Measurements from ENCODE around the gene USP49.

USP49 gene

GRCh38 chr6:41874741-41875140, 20.4 kb downstream of the USP49 start:
- TF ChIP-seq CTCF (IDR thresholded peaks at IDR 0.05; ENCODE audit: low read depth, low read length) (no peak), MAX (IDR thresholded peaks at IDR 0.05; ENCODE audit: low read depth, low read length) (no peak), POLR2A (IDR thresholded peaks at IDR 0.05; ENCODE audit: extremely low read depth, insufficient read length) (no peak), MYC (IDR thresholded peaks at IDR 0.05; ENCODE audit: low read depth, low read length) (no peak)
- no peak overlapping the region for H3K4me3 ChIP-seq (ENCODE audit: low read depth, low read length)
- peak; percentile 33 for DNase-seq (ENCODE audit: low read depth)

- DNase-seq (ENCODE audit: low read depth): no peak
- H3K4me3 ChIP-seq (ENCODE audit: low read depth, low read length): no peak overlapping the region
- TF ChIP-seq POLR2A (IDR thresholded peaks at IDR 0.05; ENCODE audit: extremely low read depth, insufficient read length) (no peak), MAX (IDR thresholded peaks at IDR 0.05; ENCODE audit: low read depth, low read length) (no peak), MYC (IDR thresholded peaks at IDR 0.05; ENCODE audit: low read depth, low read length) (no peak), CTCF (IDR thresholded peaks at IDR 0.05; ENCODE audit: low read depth, low read length) (no peak)
Observed at GRCh38 chr6:41872147-41872546, 23.0 kb downstream of the USP49 start.

- TF ChIP-seq CTCF (IDR thresholded peaks at IDR 0.05; ENCODE audit: low read depth, low read length) (no peak), POLR2A (IDR thresholded peaks at IDR 0.05; ENCODE audit: extremely low read depth, insufficient read length) (no peak), MAX (IDR thresholded peaks at IDR 0.05; ENCODE audit: low read depth, low read length) (no peak), MYC (IDR thresholded peaks at IDR 0.05; ENCODE audit: low read depth, low read length) (no peak)
- DNase-seq (ENCODE audit: low read depth): no peak
- no peak overlapping the region for H3K4me3 ChIP-seq (ENCODE audit: low read depth, low read length)
Observed at GRCh38 chr6:41871691-41872090, 23.5 kb downstream of the USP49 start.

- H3K4me3 ChIP-seq (ENCODE audit: low read depth, low read length): no peak overlapping the region
- no peak for DNase-seq (ENCODE audit: low read depth)
- TF ChIP-seq MAX (IDR thresholded peaks at IDR 0.05; ENCODE audit: low read depth, low read length) (no peak), CTCF (IDR thresholded peaks at IDR 0.05; ENCODE audit: low read depth, low read length) (no peak), POLR2A (IDR thresholded peaks at IDR 0.05; ENCODE audit: extremely low read depth, insufficient read length) (no peak), MYC (IDR thresholded peaks at IDR 0.05; ENCODE audit: low read depth, low read length) (no peak)
Observed at GRCh38 chr6:41859356-41859755, 35.8 kb downstream of the USP49 start.

- no peak for DNase-seq (ENCODE audit: low read depth)
- no peak overlapping the region for H3K4me3 ChIP-seq (ENCODE audit: low read depth, low read length)
- TF ChIP-seq POLR2A (IDR thresholded peaks at IDR 0.05; ENCODE audit: extremely low read depth, insufficient read length): no peak
- no peak for TF ChIP-seq CTCF (IDR thresholded peaks at IDR 0.05; ENCODE audit: low read depth, low read length)
- no peak for TF ChIP-seq MAX (IDR thresholded peaks at IDR 0.05; ENCODE audit: low read depth, low read length)
- no peak for TF ChIP-seq MYC (IDR thresholded peaks at IDR 0.05; ENCODE audit: low read depth, low read length)
Observed at GRCh38 chr6:41858703-41859102, 36.5 kb downstream of the USP49 start.

- no peak for TF ChIP-seq MYC (IDR thresholded peaks at IDR 0.05; ENCODE audit: low read depth, low read length)
- no peak for TF ChIP-seq POLR2A (IDR thresholded peaks at IDR 0.05; ENCODE audit: extremely low read depth, insufficient read length)
- TF ChIP-seq MAX (IDR thresholded peaks at IDR 0.05; ENCODE audit: low read depth, low read length): no peak
- H3K4me3 ChIP-seq (ENCODE audit: low read depth, low read length): no peak overlapping the region
- DNase-seq (ENCODE audit: low read depth): no peak
Observed at GRCh38 chr6:41850861-41851260, 44.3 kb downstream of the USP49 start.
